HG03378 (cell line): ENCODE results near the gene MAPRE3.

Source experiments
- ATAC-seq: cut with Tn5 transposase; IDR thresholded peaks from one replicate; pipeline ENCODE4 v1.9.1; 2021; ENCODE audit warnings: mild to moderate bottlenecking, moderate library complexity; ENCODE audit not compliant: unreplicated experiment

MAPRE3 gene

DNA sequence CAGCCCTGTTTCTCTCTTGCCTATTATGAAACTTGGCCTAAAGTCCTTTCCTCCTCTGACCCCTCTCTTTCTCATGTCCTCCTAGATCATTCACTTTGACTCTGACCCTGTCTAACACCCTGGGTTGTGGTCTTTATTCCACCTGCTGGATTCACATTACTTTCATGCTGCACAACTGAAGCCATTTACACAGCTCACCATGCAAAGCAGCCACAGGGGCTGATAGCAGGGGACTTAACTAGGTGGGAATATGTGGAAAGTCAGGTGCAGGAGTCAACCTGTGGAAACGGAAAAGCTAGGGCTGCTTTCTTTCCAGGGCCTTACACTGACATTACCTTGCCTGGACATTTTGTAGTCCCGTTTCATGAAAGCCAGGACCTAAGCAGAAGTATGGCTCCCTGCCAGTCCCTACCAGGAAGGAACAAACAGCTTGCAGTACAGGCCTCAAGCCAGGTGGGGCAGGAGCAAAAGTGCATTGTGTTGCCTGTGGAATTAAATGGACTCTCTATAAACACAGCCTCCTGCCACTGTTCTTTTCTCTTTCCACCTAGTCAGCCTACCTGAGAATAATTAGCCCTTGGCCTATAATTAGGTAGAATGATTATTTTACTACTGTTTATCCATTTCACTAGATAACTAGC, 11.8 kb downstream of the MAPRE3 start:
- ATAC-seq: no peak

DNA sequence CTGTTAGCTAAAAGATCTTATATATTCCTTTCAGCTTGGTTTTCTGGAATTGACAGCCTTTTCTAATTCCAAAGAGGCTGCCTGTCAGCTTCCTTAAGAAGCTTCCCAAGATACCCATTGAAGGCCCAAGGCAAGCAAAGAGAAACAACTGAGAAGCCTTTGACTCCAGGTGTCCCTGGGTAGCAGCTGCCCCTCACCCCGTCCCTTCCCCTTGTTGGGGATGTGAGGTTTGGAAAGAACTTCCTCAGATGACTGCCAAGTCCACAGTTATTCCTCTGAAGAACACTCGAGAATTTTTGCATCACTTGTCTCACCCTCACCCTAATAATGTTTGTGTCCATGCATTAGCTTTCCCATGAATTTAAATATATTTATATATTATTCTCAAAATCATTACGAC, 13.3 kb downstream of the MAPRE3 start:
- no peak for ATAC-seq

DNA sequence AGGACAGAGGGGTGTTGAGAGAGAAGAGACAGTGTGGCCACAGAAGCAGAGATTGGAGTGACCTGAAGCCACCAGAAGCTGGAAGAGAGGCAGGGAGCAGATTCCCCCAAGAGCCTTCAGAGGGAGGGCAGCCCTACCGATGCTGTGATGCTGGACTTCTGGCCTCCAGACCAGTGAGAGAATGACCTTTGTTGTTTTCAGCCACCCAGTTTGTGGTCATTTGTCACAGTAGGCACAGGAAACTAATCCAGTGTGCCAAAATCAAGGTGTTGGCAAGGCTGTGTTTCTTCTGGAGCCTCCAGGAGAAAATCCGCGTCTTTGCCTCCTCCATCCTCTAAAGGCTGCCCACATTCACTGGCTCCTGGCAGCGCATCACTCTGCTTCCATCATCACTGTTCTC, 15.4 kb downstream of the MAPRE3 start:
- no peak for ATAC-seq

DNA sequence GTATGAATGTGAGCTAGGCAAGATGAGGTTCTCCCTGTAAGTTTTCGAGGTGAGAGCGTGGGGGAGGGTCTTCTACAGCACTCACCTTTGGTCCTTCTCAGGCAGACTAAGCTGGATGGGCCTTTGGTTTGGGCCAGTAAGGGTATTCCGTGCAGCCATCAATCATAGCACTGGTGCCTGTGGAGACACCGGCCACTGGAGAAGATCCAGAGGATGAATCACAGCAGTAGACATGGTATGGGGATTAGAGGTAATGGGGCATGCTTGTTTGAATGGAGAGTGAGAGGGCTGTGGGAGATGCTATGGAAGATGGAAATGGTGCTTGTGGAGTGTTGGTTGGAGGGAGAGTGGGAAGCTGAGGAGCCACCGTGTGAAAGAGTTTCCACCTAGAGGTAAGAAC, 16.1 kb downstream of the MAPRE3 start:
- no peak for ATAC-seq

DNA sequence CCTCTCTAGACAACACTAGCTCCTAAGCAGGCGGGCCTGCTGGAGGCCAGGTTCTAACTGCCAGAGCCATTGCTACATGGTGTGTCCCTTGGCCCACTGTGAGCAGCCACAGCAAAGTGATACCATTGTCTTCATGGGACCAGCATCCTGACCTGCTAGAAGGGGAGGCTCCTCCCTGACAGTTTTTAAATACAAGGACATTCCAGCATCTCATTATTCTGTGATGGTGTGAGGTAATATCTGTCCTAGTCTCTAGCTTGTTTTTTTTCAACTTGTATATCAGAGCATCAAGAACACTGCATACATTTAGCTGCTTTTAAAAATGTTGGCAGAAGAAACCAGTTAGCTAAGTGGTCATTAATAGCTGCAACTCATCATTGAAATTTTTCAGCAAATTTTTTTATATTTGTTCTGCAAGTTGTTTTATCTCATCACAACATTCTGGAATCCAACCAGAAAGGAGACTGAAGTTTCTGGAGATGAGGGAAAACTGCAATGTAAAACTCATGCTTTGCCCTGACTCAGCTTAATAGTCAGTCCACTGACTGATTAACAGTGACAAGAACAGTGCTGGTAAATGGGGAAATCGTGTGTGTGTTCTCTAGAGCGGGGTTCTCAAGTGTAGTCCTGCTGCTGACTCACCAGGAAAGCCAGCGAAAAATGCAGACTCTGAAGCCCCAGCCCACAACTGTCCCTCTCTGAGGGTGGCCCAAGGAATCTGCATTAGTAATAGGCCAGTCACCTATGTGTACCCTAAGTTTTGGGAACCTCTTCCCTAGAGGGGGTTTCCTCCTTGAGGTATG, 17.8 kb downstream of the MAPRE3 start:
- no peak for ATAC-seq

DNA sequence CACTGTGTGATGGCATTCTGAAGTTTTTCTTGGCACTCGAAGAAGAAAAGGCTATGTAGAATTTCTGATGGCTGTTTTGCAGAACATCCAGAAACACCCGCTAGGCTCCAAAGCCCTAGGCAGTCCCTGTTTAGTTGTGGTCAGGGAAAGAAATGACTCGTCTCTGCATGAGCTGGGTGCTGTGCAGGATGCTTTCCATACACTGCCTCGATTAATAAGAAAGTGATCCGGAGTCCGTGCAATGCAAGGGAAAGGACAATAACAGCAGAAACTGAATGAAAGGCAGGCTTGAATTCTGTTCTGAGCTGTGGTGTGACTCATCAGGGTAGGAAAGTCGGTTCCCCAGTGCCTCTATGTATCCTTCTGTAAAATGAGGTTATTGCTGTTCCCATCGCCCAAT, 18.7 kb downstream of the MAPRE3 start:
- ATAC-seq: no peak

DNA sequence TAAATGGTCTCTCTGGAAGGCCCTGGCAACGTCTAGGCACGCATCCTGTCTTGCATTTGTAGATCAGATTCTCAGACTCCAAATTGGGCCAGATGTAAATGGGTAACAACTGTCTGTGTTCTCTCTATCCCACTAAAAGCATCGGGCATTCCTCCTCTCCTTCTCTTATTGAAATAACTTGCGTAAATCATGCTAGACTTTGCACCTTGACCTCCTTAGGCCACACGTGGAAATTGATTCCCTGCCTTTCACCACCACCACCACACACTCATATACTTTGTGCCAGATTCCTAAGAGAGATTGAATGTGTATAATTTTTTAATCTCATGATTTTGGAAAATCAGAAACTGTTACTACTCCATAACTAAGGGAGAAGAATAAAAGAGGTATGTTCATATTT, 21.3 kb downstream of the MAPRE3 start:
- no peak for ATAC-seq

DNA sequence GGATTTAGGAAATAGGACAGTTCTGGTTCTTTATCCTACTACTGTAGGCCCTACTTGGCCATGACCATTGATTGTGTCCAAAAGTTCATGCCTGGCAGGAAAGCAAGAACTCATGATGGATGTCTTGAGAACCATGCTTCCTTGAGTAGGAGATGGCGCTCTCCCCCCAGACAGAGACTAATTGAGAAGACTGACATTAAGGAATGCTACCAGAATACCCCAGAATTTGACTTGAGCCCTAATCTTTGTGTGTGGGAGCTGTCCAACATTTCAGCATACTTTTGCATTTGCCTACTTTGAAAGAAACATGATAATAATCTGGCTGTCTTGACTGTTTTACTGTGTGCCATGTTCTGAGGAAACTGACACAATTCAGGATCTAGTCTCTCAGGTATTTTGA, 23.3 kb downstream of the MAPRE3 start:
- no peak for ATAC-seq

DNA sequence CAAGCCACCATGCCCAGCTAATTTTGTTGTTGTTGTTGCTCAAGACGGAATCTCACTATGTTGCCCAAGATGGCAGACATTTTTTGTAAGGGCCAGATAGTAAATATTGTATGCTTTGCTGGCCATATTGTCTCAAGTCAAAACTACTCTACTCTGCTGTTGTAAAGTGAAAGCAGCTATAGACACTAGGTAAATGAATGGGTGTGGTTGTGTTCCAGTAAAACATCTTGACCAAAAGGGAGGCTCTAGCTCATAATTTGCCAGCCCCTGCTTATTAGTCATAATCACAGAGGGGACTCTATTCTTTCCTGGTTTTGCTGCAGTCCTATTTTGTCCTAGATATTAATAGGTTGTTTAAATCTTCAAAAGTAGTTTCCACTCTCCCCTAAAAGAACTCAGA, 24.5 kb downstream of the MAPRE3 start:
- no peak for ATAC-seq

DNA sequence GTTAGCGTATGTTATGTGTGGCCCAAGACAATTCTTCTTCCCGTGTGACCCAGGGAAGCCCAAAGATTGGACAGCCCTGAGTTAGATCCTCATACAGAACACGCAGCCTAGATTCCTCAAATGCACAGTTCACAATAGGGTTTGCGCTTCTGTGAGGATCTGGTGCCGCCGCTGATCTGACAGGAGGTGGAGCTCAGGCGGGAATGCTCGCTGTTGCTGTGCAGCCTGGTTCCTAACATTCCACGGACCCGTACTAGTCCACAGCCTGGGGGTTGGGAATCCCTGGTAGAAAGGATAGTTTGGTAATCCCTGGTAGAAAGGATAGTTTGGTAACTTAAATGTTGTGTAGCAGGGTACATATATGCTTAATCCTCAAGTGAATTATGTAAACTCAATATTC, 27.0 kb downstream of the MAPRE3 start:
- no peak for ATAC-seq

DNA sequence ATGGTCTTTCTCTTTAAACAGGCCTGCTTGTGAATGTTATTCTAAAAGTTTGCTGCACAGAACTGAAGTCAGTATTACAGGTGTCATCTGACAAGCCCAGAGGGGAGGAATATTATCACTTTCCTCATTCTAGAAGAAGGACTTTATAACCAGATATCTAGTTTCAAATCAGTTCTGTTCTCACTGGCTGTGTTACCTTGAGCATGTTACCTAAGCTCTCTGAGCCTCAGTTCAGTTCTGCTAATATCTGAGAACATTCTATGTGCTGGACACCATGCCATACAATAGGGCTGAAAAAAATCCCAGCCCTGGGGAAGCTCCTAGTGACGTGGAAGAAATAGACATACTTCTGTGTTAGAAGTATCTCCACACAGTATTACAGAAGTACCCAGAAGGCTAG, 27.9 kb downstream of the MAPRE3 start:
- no peak for ATAC-seq

DNA sequence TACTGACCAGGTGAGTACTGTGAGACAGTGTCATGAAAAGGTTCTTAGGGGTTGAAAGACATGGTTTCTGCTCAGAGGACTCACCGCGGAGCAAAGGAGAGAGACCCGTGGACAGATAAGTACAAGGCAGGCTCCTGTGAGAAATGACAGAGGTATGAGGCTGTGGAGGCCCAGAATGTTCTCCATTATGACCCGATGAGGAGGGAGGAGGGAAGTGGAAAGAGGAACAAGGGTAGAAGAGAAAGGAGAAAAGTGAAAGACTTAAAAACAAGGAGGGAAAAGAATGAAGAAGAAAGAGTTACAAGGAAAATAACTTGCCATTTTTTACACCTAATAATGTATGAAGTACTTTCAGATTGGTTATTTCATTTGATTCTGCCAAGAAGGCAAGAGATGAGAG, 29.8 kb downstream of the MAPRE3 start:
- ATAC-seq: no peak

DNA sequence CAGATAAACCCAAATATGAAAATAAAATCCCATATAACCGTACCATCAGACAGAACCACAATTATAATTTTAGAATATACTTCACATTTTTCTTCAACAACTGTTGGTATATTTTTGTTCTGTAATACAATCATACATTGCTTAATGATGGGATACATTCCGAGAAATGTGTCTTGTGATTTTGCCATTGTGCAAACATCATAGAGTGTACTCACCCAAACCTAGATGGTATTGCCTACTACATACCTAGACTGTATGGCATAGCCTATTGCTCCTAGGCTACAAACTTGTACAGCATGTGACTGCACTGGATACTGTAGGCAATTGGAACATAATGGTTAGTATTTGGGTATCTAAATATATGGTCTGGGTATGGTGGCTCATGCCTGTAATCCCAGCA, 30.6 kb downstream of the MAPRE3 start:
- no peak for ATAC-seq

DNA sequence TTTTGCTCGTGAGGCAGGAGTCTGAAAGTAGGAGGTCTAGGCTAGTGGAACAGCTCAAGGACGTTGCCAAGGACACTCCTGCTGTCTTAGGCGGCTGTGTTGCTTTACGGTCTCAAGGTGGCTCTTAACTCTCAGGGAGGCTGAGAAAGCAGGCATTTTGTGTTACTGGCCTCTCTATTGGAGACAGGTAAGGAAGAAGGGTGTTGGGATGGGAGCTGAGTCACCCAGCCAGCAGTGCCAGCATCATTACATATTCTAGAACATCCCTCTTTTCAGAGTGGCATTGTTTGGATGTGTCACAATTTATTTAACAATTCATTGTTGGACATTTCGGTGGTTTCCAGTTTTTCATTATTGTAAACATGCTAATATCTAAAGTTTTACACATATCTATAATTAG, 31.5 kb downstream of the MAPRE3 start:
- no peak for ATAC-seq

DNA sequence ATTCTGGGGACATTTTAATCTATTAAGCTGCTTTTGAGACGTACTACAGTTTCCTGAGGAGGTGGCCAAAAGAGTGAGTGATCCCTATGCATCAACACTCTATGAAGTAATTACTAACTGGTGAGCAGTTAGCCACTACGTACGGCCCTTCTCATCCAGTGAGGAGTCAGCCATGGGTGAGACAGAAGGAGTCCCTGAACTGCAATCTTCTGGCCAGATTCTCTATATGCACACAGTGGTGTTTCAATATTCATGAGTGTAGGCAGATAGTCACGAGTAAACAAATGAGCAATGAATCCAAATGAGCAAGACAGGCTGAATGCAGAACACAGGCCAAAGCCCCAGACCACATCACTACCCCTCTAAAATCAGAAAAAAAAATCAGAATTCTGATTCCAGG, 32.6 kb downstream of the MAPRE3 start:
- no peak for ATAC-seq

DNA sequence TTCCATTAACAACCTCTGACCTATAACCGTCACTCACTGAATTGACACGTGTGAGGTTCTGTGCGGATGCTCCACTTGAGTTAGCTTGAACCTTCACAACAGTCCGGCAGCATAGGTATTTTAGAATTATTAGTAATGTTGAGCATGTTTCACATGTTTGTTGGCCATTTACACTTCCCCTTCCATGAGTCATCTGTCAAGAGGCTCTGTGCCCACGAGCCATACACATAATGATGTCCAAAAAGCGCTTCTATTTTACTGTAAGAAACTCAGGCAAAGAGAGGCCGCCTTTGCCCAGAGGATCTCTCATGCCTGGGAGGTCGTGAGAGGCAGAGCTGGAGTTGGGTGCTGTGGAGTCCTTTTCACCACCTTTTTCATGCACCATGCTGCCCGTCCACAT, 33.4 kb downstream of the MAPRE3 start:
- ATAC-seq: no peak

DNA sequence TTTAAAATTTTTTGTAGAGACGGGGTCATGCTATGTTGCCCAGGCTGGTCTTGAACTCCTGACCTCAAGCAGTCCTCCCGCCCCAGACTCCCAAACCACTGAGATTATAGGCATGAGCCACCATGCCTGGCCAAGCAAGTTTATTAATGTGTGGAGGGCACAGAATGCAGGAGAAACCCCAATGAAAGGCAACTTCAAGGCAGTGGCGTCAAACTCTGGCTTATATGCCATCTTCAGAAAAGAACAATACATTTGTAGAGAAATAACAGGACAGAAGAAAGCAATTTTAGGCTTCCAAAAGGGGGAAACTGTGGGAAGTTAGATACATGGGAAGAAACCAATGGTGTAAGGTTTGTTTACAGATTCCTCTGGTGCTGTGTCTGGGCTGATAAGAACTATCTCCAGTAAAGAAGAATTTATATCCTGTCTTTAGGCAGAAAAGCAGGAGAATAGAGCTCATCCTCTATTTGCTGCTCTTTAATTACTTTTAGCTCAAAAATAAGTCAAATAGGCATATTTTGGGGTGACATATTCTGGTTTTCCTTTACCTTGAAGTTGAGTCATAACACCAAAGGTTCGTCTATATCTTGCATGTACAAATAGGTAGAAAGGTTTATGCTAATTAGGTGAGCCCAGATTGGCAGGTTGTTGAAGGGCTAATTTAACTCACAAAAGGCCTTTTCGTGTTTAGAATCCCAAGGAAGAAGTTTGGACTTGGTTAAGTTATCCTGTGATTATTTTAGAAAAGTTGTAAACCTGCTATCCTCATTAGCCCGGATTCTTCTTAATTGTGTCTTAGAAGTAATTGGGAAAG, 36.4 kb downstream of the MAPRE3 start:
- ATAC-seq: no peak

DNA sequence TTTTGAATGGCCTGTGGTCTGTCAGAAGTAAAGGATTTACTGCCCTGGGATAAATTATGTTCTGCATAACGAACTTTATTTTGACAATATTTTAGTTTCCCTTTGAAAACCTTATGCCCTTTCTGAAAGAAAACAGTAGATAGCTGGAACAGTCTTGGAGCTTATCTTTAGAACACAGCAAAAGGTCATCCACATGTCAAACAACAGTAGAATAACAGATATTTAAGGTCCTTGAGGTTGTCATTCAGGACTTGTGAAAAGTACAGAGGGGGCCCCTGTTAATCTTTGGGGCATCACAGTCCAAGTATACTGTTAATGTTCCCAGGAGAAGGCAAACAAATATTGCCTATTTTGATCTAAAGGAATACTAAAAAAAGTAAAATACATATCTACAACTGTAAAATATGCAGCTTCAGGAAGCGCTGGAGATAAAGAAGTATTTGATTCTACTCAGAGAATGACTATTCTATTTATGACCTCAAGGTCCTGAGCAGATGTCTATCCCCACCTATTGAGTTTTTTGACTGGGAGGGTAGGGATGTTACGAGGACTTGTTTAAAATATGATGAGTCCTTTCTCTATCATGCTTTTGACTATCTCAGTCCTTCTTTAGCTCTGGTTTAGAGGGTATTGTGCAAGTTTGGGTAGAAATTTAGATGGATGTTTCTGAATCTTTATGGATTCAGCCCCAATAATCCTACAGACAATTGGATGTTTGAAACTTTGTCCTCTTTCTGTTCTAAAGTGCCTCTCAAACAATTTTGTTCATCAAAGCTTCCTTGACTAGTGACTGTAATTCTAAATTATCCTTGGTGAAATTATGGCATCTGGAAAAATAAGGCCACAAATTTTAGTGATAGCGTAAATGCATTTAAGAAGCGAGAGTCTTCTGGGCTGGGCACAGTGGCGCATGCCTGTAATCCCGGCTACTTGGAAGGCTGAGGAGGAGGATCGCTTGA, 37.3 kb downstream of the MAPRE3 start:
- ATAC-seq: no peak

DNA sequence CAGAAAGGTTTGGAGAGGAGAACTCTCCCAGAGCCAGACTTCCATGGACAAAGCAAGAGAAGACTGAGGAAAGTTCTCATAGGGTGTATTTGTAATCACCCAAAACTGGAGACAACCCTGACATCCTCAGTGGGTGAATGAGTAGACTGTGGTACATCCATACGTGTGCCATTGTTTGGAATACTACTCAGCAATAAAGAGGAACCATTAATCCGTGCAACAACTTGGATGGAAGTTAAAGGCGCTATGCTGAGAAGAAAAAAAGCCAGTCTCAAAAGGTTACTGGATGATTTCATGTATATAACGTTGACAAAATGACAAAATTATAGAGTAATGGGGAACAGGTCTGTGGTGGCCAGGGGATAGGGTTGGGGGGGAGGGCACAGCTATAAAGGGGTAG, 38.2 kb downstream of the MAPRE3 start:
- ATAC-seq: no peak

DNA sequence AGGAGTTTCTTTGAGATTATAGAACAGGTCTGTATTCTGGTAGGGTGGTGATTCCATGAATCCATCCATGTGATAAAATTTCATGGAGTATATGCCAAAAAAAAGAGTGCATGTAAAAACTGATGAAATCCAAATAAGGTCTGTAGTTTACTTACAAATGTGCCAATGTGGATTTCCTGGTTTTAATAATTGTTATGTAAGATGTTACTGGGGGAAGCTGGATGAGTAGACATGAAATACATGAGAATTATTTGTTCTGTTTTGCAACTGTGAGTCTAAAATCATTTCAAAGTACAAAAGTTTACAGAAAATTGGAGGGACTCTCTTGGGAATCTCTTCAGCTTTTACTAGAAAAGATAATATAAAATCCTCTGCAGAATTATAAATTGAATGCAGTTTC, 38.6 kb downstream of the MAPRE3 start:
- no peak for ATAC-seq

DNA sequence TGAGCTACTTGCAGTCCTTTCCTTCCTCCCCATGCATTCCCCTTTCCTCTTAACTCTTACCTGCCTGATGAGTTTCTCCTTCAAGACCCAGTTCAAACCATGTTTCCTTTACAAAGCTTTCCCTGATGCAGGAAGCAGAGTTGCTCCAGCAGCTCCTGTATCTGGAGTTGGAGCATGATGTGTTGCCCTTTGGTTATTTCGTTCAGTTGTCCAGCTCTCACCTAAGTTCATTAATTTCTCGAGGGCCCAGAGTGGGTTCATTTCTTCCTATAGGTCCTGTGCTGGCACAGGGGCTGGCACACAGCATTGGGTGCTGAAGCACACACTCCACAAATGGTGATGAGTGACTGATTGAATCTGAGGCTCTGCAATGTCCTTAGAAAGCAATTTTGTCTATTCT, 39.3 kb downstream of the MAPRE3 start:
- no peak for ATAC-seq
